Measurements from ENCODE around the gene LSAMP.
"Not testable (repeated sequence)": the region's sequence is repeated elsewhere in the genome, so short reads cannot be mapped to it uniquely, and the experiment has no call there.

DNA sequence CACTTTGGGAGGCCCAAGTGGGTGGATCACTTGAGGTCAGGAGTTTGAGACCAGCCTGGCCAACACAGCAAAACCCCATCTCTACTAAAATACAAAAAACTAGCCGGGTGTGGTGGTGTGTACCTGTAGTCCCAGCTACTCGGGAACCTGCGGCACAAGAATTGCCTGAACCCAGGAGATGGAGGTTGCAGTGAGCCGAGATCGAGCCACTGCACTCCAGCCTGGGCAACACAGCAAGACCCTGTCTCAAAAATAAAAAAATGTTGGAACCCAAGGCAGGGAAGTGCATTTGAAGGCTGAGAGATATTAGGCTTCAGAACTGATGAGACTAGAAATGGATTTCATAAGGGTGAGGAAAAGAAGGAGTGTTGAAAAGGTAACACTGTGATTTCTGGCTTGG, 600.6 kb downstream of the LSAMP start:
- TF ChIP-seq, protein P1, sequence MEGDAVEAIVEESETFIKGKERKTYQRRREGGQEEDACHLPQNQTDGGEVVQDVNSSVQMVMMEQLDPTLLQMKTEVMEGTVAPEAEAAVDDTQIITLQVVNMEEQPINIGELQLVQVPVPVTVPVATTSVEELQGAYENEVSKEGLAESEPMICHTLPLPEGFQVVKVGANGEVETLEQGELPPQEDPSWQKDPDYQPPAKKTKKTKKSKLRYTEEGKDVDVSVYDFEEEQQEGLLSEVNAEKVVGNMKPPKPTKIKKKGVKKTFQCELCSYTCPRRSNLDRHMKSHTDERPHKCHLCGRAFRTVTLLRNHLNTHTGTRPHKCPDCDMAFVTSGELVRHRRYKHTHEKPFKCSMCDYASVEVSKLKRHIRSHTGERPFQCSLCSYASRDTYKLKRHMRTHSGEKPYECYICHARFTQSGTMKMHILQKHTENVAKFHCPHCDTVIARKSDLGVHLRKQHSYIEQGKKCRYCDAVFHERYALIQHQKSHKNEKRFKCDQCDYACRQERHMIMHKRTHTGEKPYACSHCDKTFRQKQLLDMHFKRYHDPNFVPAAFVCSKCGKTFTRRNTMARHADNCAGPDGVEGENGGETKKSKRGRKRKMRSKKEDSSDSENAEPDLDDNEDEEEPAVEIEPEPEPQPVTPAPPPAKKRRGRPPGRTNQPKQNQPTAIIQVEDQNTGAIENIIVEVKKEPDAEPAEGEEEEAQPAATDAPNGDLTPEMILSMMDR (conservative IDR thresholded peaks at IDR 0.05; ENCODE audit: low read length) = not testable (repeated sequence)
- TF ChIP-seq EZH2phosphoT487 (IDR thresholded peaks at IDR 0.05; ENCODE audit: borderline replicate concordance) = not testable (repeated sequence)
